ENCODE results near the gene ARID1B.

DNA sequence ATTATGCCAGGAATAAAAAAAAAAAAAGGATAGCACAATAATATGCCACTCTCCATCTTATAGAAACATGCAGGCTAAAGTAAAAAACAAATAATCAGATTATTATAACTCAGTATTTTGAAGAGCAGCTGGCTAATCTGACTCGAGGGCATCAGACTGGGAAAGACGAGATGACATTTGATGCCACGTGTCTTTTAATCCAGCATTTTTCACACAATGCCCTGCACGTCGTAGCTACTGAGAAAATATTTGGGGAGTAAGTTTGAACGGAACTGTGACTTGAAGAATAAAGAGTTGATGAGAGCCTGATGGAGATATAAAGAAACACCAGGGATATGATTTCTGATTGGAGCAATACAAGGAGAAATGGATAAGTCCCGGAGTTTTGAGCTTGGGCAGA is 237.7 kb downstream of the ARID1B start:
- TF ChIP-seq, protein P1, sequence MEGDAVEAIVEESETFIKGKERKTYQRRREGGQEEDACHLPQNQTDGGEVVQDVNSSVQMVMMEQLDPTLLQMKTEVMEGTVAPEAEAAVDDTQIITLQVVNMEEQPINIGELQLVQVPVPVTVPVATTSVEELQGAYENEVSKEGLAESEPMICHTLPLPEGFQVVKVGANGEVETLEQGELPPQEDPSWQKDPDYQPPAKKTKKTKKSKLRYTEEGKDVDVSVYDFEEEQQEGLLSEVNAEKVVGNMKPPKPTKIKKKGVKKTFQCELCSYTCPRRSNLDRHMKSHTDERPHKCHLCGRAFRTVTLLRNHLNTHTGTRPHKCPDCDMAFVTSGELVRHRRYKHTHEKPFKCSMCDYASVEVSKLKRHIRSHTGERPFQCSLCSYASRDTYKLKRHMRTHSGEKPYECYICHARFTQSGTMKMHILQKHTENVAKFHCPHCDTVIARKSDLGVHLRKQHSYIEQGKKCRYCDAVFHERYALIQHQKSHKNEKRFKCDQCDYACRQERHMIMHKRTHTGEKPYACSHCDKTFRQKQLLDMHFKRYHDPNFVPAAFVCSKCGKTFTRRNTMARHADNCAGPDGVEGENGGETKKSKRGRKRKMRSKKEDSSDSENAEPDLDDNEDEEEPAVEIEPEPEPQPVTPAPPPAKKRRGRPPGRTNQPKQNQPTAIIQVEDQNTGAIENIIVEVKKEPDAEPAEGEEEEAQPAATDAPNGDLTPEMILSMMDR (IDR thresholded peaks at IDR 0.05) = no peak
- TF ChIP-seq, protein P2, sequence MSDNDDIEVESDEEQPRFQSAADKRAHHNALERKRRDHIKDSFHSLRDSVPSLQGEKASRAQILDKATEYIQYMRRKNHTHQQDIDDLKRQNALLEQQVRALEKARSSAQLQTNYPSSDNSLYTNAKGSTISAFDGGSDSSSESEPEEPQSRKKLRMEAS (CRISPR knock-in tag; IDR thresholded peaks at IDR 0.05) = no peak
- TF ChIP-seq, protein P3, sequence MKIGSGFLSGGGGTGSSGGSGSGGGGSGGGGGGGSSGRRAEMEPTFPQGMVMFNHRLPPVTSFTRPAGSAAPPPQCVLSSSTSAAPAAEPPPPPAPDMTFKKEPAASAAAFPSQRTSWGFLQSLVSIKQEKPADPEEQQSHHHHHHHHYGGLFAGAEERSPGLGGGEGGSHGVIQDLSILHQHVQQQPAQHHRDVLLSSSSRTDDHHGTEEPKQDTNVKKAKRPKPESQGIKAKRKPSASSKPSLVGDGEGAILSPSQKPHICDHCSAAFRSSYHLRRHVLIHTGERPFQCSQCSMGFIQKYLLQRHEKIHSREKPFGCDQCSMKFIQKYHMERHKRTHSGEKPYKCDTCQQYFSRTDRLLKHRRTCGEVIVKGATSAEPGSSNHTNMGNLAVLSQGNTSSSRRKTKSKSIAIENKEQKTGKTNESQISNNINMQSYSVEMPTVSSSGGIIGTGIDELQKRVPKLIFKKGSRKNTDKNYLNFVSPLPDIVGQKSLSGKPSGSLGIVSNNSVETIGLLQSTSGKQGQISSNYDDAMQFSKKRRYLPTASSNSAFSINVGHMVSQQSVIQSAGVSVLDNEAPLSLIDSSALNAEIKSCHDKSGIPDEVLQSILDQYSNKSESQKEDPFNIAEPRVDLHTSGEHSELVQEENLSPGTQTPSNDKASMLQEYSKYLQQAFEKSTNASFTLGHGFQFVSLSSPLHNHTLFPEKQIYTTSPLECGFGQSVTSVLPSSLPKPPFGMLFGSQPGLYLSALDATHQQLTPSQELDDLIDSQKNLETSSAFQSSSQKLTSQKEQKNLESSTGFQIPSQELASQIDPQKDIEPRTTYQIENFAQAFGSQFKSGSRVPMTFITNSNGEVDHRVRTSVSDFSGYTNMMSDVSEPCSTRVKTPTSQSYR (CRISPR knock-in tag; IDR thresholded peaks at IDR 0.05) = no peak
- TF ChIP-seq, protein P4, sequence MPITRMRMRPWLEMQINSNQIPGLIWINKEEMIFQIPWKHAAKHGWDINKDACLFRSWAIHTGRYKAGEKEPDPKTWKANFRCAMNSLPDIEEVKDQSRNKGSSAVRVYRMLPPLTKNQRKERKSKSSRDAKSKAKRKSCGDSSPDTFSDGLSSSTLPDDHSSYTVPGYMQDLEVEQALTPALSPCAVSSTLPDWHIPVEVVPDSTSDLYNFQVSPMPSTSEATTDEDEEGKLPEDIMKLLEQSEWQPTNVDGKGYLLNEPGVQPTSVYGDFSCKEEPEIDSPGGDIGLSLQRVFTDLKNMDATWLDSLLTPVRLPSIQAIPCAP (CRISPR knock-in tag; IDR thresholded peaks at IDR 0.05) = no peak
- TF ChIP-seq CREB1 (CRISPR knock-in tag; IDR thresholded peaks at IDR 0.05) = no peak
- no peak for TF ChIP-seq IRF2 (CRISPR knock-in tag; IDR thresholded peaks at IDR 0.05; ENCODE audit: borderline replicate concordance, low read depth)
- TF ChIP-seq, protein P5, sequence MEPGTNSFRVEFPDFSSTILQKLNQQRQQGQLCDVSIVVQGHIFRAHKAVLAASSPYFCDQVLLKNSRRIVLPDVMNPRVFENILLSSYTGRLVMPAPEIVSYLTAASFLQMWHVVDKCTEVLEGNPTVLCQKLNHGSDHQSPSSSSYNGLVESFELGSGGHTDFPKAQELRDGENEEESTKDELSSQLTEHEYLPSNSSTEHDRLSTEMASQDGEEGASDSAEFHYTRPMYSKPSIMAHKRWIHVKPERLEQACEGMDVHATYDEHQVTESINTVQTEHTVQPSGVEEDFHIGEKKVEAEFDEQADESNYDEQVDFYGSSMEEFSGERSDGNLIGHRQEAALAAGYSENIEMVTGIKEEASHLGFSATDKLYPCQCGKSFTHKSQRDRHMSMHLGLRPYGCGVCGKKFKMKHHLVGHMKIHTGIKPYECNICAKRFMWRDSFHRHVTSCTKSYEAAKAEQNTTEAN (CRISPR knock-in tag; IDR thresholded peaks at IDR 0.05) = no peak
- TF ChIP-seq, protein P6, sequence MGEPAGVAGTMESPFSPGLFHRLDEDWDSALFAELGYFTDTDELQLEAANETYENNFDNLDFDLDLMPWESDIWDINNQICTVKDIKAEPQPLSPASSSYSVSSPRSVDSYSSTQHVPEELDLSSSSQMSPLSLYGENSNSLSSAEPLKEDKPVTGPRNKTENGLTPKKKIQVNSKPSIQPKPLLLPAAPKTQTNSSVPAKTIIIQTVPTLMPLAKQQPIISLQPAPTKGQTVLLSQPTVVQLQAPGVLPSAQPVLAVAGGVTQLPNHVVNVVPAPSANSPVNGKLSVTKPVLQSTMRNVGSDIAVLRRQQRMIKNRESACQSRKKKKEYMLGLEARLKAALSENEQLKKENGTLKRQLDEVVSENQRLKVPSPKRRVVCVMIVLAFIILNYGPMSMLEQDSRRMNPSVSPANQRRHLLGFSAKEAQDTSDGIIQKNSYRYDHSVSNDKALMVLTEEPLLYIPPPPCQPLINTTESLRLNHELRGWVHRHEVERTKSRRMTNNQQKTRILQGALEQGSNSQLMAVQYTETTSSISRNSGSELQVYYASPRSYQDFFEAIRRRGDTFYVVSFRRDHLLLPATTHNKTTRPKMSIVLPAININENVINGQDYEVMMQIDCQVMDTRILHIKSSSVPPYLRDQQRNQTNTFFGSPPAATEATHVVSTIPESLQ (CRISPR knock-in tag; IDR thresholded peaks at IDR 0.05) = no peak
